GM23338 (cell line): ENCODE measurements around the gene FAM20A. TPM values are rescaled to one million over a fixed set of nuclear protein-coding genes. Genes with fewer than 3 reads are reported as not detected.

Experiments used
- ATAC-seq: fragments of 200-7000 bp; cut with Tn5 transposase; 3 replicates; pipeline ENCODE4 v1.9.1; 2020
- DNase-seq: peaks from one replicate; pipeline ENCODE4 v3.0.0-alpha.2; 2015; ENCODE audit warnings: low spot score
- H2AFZ ChIP-seq: fragments of 200-600 bp; sonication (generic); 2 replicates; pipeline ENCODE4 v1.8.0; 2016; ENCODE audit warnings: antibody characterized with exemption, mild to moderate bottlenecking, moderate library complexity
- H3F3A ChIP-seq: fragments of 200-600 bp; sonication (generic); replicated peaks from 2 replicates; pipeline ENCODE4 v1.8.0; 2017; ENCODE audit warnings: antibody characterized with exemption, mixed run types, low read depth
- H3K27ac ChIP-seq: fragments of 200-600 bp; sonication (generic); 2 replicates; pipeline ENCODE4 v1.6.1; 2016; ENCODE audit warnings: low read depth
- H3K27me3 ChIP-seq: fragments of 200-600 bp; sonication (generic); 2 replicates; pipeline ENCODE4 v1.8.0; 2016; ENCODE audit warnings: mild to moderate bottlenecking, mixed run types, moderate library complexity; ENCODE audit not compliant: insufficient read depth
- H3K36me3 ChIP-seq: fragments of 200-600 bp; sonication (generic); 2 replicates; pipeline ENCODE4 v1.8.0; 2016; ENCODE audit warnings: mild to moderate bottlenecking; ENCODE audit not compliant: insufficient read depth
- H3K4me1 ChIP-seq: fragments of 200-600 bp; sonication (generic); 2 replicates; pipeline ENCODE4 v1.8.0; 2016; ENCODE audit warnings: mild to moderate bottlenecking, moderate library complexity; ENCODE audit not compliant: insufficient read depth
- H3K4me2 ChIP-seq: fragments of 200-600 bp; sonication (generic); 2 replicates; pipeline ENCODE4 v1.7.1; 2017; ENCODE audit warnings: mixed run types
- H3K4me3 ChIP-seq: fragments of 200-600 bp; sonication (generic); 2 replicates; pipeline ENCODE4 v1.6.1; 2016; ENCODE audit warnings: mixed run types
- H3K79me2 ChIP-seq: fragments of 200-600 bp; sonication (generic); replicated peaks from 2 replicates; pipeline ENCODE4 v1.8.0; 2017; ENCODE audit warnings: mild to moderate bottlenecking; ENCODE audit not compliant: insufficient read depth
- H3K9me2 ChIP-seq: fragments of 200-600 bp; sonication (generic); 2 replicates; pipeline ENCODE4 v1.8.0; 2017; ENCODE audit not compliant: insufficient read depth
- H4K20me1 ChIP-seq: fragments of 200-600 bp; sonication (generic); replicated peaks from 2 replicates; pipeline ENCODE4 v1.8.0; 2017; ENCODE audit warnings: mild to moderate bottlenecking; ENCODE audit not compliant: insufficient read depth
- H3K27ac Mint-ChIP-seq: 2 replicates; pipeline ENCODE4 v1.8.0; 2020; ENCODE audit warnings: inconsistent platforms, mild to moderate bottlenecking, moderate library complexity, mixed read lengths
- H3K27me3 Mint-ChIP-seq: 3 replicates; pipeline ENCODE4 v1.8.0; 2022; ENCODE audit warnings: low read depth, mild to moderate bottlenecking, moderate library complexity, mixed read lengths, inconsistent platforms; ENCODE audit not compliant: insufficient read depth, poor library complexity
- H3K36me3 Mint-ChIP-seq: 3 replicates; pipeline ENCODE4 v1.8.0; 2021; ENCODE audit warnings: low read depth, mild to moderate bottlenecking, inconsistent platforms, moderate library complexity, mixed read lengths
- H3K4me1 Mint-ChIP-seq: 3 replicates; pipeline ENCODE4 v1.8.0; 2020; ENCODE audit warnings: mild to moderate bottlenecking, inconsistent platforms, mixed read lengths
- H3K4me3 Mint-ChIP-seq: 3 replicates; pipeline ENCODE4 v1.8.0; 2021; ENCODE audit warnings: moderate library complexity, mild to moderate bottlenecking, inconsistent platforms, mixed read lengths
- H3K9me3 Mint-ChIP-seq: 3 replicates; pipeline ENCODE4 v1.8.0; 2020; ENCODE audit warnings: moderate library complexity, mild to moderate bottlenecking, inconsistent platforms, mixed read lengths
- EZH2phosphoT487 ChIP-seq: fragments of 200-600 bp; sonication (generic); IDR thresholded peaks from one replicate; pipeline ENCODE4 v1.8.1; 2018; ENCODE audit warnings: antibody characterized with exemption; ENCODE audit not compliant: unreplicated experiment
- JUNB ChIP-seq: IDR thresholded peaks from one replicate; pipeline ENCODE4 v1.6.1; 2016; ENCODE audit warnings: antibody characterized with exemption; ENCODE audit not compliant: unreplicated experiment
- POLR2AphosphoS5 ChIP-seq: IDR thresholded peaks from 2 replicates; pipeline ENCODE4 v1.6.1; 2016; ENCODE audit warnings: antibody characterized with exemption, low read depth
- STAT1 ChIP-seq: IDR thresholded peaks from one replicate; pipeline ENCODE4 v1.6.1; 2016; ENCODE audit warnings: antibody characterized with exemption; ENCODE audit not compliant: unreplicated experiment
- ZNF114 ChIP-seq: fragments of 250-450 bp; sonication (Bioruptor Pico); IDR thresholded peaks from 2 replicates; pipeline ENCODE4 v1.5.0; 2020; ENCODE audit warnings: mild to moderate bottlenecking, moderate library complexity
- ZNF331 ChIP-seq: fragments of 250-450 bp; sonication (Bioruptor Pico); IDR thresholded peaks from 2 replicates; pipeline ENCODE4 v1.5.0; 2020; ENCODE audit warnings: low read depth, mild to moderate bottlenecking, moderate library complexity
- polyA plus RNA-seq: library from polyadenylated mRNA; unstranded; fragments of >200 nt; fragmentation: Nextera tagmentation; extraction: Ambion mirVana; gene quantifications from 2 replicates; pipeline ENCODE4 v1.2.1, GENCODE V29; 2016
- total RNA-seq: library from RNA; depleted of rRNA; stranded (reverse); fragments of >200 nt; shearing (Covaris generic); gene quantifications from 2 replicates; pipeline ENCODE4 v1.2.3, GENCODE V29; 2014
- TF ChIP-seq, protein P1 (sequence below): IDR thresholded peaks from one replicate; pipeline ENCODE4 v1.6.1; 2018; ENCODE audit warnings: antibody characterized with exemption; ENCODE audit not compliant: unreplicated experiment
- TF ChIP-seq, protein P2 (sequence below), 2 experiments: fragments of 200-600 bp in 1 of 2; sonication (generic) in 1 of 2; conservative IDR thresholded peaks; 2 replicates each; pipeline versions ENCODE4 v1.5.1 to v1.6.1; 2016 to 2017; ENCODE audit warnings: antibody characterized with exemption in 2 of 2, low read depth in 2 of 2, mild to moderate bottlenecking in 2 of 2, moderate library complexity in 1 of 2
- TF ChIP-seq, protein P3 (sequence below): fragments of 250-450 bp; sonication (Bioruptor Pico); IDR thresholded peaks from 2 replicates; pipeline ENCODE4 v1.5.0; 2020; ENCODE audit warnings: mild to moderate bottlenecking, moderate library complexity

FAM20A gene
- total and polyA plus RNA-seq, 2 experiments from 2014 or later: 1.3 to 1.6 TPM

- no peak overlapping the region for H3K4me3 ChIP-seq
- Mint-ChIP-seq H3K4me3 (no peak overlapping the region), H3K27me3 (peaks cover 6% of the 10 kb centered on the region), H3K4me1 (peaks cover 2% of the 10 kb centered on the region; the same call in 2 of the 3 replicates), H3K36me3 (no peaks in the 10 kb centered on the region), H3K27ac (no peak overlapping the region), H3K9me3 (no peaks in the 10 kb centered on the region)
- H3K4me1 ChIP-seq: peaks cover 6% of the 10 kb centered on the region; the same call in 1 of the 2 replicates
- H3K27ac ChIP-seq: no peak overlapping the region
- no peak for DNase-seq
- H3K79me2 ChIP-seq: no peaks in the 10 kb centered on the region
- H4K20me1 ChIP-seq: no peaks in the 10 kb centered on the region
- H3K4me2 ChIP-seq: no peak overlapping the region
- no peaks in the 10 kb centered on the region for H3K9me2 ChIP-seq
- peaks cover 12% of the 10 kb centered on the region for H3K27me3 ChIP-seq
- H3F3A ChIP-seq: 0 out of 2 replicates have a peak, but pooled peaks cover 2% of the 10 kb centered on the region
- no peak overlapping the region for H2AFZ ChIP-seq
- no peaks in the 10 kb centered on the region for H3K36me3 ChIP-seq
- TF ChIP-seq POLR2AphosphoS5: no peak
- TF ChIP-seq JUNB: no peak
- no peak for TF ChIP-seq STAT1
- TF ChIP-seq ZNF331 (CRISPR knock-in tag): no peak
- TF ChIP-seq, protein P1, sequence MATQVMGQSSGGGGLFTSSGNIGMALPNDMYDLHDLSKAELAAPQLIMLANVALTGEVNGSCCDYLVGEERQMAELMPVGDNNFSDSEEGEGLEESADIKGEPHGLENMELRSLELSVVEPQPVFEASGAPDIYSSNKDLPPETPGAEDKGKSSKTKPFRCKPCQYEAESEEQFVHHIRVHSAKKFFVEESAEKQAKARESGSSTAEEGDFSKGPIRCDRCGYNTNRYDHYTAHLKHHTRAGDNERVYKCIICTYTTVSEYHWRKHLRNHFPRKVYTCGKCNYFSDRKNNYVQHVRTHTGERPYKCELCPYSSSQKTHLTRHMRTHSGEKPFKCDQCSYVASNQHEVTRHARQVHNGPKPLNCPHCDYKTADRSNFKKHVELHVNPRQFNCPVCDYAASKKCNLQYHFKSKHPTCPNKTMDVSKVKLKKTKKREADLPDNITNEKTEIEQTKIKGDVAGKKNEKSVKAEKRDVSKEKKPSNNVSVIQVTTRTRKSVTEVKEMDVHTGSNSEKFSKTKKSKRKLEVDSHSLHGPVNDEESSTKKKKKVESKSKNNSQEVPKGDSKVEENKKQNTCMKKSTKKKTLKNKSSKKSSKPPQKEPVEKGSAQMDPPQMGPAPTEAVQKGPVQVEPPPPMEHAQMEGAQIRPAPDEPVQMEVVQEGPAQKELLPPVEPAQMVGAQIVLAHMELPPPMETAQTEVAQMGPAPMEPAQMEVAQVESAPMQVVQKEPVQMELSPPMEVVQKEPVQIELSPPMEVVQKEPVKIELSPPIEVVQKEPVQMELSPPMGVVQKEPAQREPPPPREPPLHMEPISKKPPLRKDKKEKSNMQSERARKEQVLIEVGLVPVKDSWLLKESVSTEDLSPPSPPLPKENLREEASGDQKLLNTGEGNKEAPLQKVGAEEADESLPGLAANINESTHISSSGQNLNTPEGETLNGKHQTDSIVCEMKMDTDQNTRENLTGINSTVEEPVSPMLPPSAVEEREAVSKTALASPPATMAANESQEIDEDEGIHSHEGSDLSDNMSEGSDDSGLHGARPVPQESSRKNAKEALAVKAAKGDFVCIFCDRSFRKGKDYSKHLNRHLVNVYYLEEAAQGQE: no peak
- no peak for TF ChIP-seq ZNF114 (CRISPR knock-in tag)
- TF ChIP-seq EZH2phosphoT487: no peak
- TF ChIP-seq, protein P2, sequence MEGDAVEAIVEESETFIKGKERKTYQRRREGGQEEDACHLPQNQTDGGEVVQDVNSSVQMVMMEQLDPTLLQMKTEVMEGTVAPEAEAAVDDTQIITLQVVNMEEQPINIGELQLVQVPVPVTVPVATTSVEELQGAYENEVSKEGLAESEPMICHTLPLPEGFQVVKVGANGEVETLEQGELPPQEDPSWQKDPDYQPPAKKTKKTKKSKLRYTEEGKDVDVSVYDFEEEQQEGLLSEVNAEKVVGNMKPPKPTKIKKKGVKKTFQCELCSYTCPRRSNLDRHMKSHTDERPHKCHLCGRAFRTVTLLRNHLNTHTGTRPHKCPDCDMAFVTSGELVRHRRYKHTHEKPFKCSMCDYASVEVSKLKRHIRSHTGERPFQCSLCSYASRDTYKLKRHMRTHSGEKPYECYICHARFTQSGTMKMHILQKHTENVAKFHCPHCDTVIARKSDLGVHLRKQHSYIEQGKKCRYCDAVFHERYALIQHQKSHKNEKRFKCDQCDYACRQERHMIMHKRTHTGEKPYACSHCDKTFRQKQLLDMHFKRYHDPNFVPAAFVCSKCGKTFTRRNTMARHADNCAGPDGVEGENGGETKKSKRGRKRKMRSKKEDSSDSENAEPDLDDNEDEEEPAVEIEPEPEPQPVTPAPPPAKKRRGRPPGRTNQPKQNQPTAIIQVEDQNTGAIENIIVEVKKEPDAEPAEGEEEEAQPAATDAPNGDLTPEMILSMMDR (conservative IDR thresholded peaks at IDR 0.05; ENCODE audit: low read depth in 2 of 2): no peak
- TF ChIP-seq, protein P3, sequence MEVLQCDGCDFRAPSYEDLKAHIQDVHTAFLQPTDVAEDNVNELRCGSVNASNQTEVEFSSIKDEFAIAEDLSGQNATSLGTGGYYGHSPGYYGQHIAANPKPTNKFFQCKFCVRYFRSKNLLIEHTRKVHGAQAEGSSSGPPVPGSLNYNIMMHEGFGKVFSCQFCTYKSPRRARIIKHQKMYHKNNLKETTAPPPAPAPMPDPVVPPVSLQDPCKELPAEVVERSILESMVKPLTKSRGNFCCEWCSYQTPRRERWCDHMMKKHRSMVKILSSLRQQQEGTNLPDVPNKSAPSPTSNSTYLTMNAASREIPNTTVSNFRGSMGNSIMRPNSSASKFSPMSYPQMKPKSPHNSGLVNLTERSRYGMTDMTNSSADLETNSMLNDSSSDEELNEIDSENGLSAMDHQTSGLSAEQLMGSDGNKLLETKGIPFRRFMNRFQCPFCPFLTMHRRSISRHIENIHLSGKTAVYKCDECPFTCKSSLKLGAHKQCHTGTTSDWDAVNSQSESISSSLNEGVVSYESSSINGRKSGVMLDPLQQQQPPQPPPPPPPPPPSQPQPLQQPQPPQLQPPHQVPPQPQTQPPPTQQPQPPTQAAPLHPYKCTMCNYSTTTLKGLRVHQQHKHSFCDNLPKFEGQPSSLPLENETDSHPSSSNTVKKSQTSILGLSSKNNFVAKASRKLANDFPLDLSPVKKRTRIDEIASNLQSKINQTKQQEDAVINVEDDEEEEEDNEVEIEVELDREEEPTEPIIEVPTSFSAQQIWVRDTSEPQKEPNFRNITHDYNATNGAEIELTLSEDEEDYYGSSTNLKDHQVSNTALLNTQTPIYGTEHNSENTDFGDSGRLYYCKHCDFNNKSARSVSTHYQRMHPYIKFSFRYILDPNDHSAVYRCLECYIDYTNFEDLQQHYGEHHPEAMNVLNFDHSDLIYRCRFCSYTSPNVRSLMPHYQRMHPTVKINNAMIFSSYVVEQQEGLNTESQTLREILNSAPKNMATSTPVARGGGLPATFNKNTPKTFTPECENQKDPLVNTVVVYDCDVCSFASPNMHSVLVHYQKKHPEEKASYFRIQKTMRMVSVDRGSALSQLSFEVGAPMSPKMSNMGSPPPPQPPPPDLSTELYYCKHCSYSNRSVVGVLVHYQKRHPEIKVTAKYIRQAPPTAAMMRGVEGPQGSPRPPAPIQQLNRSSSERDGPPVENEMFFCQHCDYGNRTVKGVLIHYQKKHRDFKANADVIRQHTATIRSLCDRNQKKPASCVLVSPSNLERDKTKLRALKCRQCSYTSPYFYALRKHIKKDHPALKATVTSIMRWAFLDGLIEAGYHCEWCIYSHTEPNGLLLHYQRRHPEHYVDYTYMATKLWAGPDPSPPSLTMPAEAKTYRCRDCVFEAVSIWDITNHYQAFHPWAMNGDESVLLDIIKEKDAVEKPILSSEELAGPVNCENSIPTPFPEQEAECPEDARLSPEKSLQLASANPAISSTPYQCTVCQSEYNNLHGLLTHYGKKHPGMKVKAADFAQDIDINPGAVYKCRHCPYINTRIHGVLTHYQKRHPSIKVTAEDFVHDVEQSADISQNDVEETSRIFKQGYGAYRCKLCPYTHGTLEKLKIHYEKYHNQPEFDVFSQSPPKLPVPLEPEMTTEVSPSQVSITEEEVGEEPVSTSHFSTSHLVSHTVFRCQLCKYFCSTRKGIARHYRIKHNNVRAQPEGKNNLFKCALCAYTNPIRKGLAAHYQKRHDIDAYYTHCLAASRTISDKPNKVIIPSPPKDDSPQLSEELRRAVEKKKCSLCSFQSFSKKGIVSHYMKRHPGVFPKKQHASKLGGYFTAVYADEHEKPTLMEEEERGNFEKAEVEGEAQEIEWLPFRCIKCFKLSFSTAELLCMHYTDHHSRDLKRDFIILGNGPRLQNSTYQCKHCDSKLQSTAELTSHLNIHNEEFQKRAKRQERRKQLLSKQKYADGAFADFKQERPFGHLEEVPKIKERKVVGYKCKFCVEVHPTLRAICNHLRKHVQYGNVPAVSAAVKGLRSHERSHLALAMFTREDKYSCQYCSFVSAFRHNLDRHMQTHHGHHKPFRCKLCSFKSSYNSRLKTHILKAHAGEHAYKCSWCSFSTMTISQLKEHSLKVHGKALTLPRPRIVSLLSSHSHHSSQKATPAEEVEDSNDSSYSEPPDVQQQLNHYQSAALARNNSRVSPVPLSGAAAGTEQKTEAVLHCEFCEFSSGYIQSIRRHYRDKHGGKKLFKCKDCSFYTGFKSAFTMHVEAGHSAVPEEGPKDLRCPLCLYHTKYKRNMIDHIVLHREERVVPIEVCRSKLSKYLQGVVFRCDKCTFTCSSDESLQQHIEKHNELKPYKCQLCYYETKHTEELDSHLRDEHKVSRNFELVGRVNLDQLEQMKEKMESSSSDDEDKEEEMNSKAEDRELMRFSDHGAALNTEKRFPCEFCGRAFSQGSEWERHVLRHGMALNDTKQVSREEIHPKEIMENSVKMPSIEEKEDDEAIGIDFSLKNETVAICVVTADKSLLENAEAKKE (CRISPR knock-in tag): no peak
- no peak for ATAC-seq
Measured at GRCh38 chr17:68594552-68594951, 6.6 kb downstream of the FAM20A start.
